HG02588 (cell line): Measurements from ENCODE around the gene PTGER3.

Experiments
- ATAC-seq: cut with Tn5 transposase; IDR thresholded peaks from one replicate; pipeline ENCODE4 v1.9.1; 2021; ENCODE audit warnings: mild to moderate bottlenecking, moderate library complexity; ENCODE audit not compliant: unreplicated experiment

The PTGER3 gene

GRCh38 chr1:71047635-71048607 is at the start of gene PTGER3:
PTGER3 (minus strand) TSS chr1:71047816; CDS start chr1:71047577, 239 bp downstream.
- ATAC-seq, result peak; percentile 36

GRCh38 chr1:71094913-71095312 is 47.3 kb upstream of the PTGER3 start:
- no peak for ATAC-seq

- no peak for ATAC-seq
These were observed 46.3 kb upstream of the PTGER3 start for GRCh38 chr1:71093938-71094337.

GRCh38 chr1:71089536-71090270 is 42.1 kb upstream of the PTGER3 start:
- no peak for ATAC-seq

DNA sequence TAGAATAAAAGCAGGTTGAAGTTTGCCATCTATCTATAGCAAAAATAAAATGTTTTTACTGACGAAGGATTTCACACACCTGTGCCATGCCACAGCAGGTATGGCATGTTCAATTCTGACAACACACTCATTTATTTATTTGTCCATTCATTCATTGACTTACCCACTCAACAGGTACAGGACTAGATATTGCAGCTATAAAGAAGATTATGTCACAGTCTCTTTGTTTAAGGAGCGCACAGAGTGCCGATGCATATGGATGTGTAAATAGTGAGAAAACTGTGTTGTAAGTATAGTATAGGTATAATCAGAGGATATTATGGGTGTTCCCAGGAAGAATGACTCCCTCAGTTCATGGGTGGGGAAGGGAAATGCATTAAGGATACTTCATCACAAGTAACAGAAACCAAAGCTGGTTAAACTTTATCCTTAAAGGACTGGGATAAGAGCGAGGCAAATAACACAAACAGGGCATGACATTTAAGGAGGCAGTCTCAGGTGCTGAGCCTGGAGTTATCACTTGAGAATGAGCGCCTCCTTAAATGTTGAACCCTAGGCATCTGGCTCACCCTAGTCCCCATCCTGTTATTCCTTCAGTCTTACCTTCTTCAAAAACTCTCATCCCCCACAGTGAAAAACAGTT is 41.1 kb upstream of the PTGER3 start:
- ATAC-seq, result no peak

- no peak for ATAC-seq
These were observed 40.1 kb upstream of the PTGER3 start for GRCh38 chr1:71087713-71088112.

DNA sequence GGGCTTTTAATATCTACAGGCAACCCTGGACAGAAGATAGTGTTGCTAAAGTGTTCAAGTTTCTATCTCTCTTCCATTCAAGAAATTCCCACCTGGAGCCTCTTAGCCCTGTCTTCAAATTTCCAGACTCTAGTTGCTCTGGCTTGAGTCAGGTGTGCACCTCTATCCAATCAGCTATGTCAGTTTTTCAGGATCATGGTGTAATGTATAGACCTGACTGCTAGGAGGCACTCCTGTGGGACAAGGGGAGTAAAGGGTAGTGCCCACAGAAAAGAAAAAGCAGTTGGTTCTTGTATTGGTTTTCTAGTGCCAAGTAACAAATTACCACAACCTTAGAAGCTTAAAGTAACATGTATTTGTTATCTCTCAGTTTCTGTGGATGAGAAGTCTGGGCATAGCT is 39.4 kb upstream of the PTGER3 start:
- ATAC-seq, result no peak

DNA sequence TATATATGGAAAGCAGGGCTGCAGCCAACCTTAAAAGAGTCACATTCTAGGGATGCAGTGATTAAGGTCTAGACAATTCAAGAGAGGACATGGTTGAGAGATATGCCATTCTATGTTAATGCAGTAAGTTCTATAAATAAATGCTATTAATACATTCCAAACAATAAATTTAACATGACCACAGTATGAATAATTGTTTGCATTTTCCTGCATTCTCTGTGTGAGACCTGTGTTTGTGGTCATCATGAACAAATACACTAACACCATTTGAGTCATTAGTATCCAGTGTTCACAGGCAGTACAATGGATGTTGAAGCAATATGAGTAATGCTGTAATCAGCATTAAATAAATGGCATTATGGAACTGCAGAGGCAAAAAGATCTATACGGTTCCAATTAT is 38.7 kb upstream of the PTGER3 start:
- no peak for ATAC-seq

GRCh38 chr1:71083271-71083670 is 35.7 kb upstream of the PTGER3 start:
- no peak for ATAC-seq

DNA sequence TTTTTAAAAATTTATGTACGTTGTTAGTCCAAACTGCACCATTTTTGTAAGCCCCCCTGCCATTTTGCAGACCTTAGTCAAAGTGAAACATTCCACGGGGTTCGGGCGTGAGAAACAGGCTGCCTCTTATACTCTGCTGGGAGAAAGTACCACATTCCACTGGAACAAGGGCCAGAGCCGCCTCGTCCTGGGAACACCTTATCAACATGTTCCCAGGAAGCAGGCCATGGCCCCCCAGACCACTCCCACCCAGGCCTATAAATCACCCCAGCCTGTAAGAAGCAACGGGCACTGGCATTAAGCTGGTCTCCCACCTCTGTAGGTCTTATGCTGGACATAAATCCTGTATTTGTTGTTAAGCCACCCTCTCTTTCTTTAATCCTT is 34.1 kb upstream of the PTGER3 start:
- ATAC-seq, result no peak

- ATAC-seq, result peak; percentile 100
These were observed 33.4 kb upstream of the PTGER3 start, which contains the start of gene ZRANB2 for GRCh38 chr1:71080739-71081696. ZRANB2 (minus strand) TSS chr1:71081035; CDS start chr1:71080995, 40 bp downstream.

GRCh38 chr1:71080230-71080738 is 32.7 kb upstream of the PTGER3 start:
- ATAC-seq, result peak; percentile 14

DNA sequence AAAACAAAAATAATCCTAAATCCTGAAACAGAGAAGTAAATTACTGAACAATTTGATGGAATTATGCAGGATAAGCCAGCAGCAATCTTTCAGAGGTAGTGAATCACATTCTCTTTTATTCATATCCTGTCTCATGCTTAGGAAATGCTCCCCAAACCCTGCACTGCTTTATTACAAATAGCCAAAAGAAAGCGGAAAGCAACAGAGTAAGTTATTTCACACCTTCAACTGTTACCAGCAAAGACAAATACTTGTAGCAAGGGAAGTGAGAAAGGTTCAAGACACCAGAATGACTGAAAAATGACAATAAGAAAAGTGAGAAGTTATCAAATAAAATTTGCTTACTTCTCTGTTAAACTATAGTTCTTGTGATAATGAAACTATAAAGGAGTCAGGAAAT is 27.1 kb upstream of the PTGER3 start:
- ATAC-seq, result no peak

GRCh38 chr1:71072273-71072672 is 24.7 kb upstream of the PTGER3 start:
- no peak for ATAC-seq

DNA sequence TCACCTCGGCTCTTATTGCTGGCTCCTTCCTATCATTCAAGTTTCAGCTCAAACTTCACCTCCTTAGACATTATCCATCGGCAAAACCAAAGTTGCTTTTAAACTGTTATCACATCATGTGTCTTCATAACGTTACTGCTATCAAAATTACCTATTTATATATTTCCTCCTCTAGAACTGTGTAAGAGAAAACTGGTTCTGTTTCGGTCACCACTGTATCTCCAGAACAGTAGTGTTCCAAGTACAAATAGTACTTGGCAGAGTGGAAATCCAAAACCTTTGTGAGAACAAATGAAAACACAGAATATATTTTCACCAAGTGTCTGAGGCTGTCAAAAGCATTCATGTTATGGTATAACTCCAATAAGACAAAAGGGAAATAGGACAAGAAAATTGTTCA is 24.1 kb upstream of the PTGER3 start:
- no peak for ATAC-seq

DNA sequence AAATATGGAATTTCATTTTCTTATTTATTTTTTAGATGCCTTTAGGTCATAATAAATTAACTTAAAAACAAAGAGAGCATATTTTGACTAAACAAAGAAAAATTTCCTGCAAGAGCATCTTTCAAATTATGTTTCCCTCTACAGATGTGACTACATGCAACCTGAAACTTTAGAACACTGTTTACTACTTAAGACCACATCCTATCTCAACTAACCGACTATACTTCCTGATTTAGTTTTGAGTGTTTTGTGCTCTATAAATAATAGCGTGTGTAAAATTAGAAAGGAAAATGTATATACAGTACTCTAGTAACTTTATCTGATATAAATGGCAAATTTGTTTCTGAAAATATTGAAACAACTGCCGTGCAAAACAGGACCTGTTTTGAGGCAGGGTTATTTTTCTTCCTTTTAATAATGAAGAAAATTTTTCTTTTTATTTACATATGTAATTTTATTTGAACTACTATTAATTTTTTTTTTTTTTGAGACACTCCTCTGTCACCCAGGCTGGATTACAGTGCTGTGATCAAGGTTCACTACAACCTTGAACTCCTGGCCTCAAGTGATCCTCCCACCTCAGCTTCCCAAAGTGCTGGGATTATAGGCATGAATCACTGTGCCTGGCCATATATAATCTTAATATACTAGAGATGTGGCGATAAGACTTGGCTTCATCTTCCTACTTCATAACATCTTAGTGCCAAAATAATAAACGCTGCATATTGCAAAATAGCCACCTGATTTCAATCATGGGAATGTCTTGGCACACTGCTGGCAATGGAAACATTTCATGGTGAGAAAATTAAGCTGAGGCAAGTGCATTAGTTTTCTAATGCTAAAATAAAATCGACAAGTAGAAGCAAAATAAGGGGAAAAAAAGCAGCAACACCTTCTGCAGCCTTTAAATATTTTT is 21.0 kb upstream of the PTGER3 start:
- ATAC-seq, result peak; percentile 75

DNA sequence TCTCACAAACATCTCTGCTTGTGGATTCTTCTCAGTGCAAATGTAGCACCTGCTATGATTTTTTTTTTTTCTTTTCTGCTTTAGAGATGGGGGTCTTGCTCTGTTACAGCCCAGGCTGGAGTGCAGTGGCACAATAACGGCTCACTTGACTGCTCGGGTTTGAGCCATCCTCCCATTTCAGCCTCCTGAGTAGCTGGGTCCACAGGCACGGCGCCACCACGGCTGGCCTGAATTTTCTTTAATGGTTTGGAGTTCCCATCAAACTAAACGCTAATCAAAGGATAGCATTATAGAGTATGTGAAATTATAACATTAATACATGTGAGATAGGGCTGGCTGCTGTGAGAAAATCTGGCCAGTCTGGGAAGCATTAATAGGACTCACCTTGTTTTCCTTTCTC is 7.2 kb upstream of the PTGER3 start:
- no peak for ATAC-seq

DNA sequence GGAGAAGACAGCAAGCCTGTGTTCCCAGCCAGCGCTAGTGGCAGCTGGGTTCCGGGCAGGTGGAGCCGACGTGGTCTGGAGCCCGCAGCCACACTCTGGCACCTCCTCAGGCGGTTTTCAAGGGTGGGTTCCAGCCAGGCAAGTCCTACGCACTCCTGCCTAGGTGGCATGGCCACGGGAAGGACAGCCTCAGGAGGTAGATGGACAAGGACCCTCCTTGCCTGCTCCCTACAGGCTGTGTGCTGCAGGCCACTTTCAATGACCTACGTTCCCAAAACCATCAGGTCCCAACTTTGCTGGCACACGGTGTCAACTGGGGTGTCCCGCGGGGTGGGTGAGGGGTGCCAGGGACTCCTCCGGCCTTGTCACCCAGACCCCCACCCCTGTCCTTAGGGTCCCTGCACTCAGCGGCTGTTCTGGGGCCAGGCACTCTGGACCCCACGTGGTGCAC is 6.7 kb upstream of the PTGER3 start:
- ATAC-seq, result no peak

DNA sequence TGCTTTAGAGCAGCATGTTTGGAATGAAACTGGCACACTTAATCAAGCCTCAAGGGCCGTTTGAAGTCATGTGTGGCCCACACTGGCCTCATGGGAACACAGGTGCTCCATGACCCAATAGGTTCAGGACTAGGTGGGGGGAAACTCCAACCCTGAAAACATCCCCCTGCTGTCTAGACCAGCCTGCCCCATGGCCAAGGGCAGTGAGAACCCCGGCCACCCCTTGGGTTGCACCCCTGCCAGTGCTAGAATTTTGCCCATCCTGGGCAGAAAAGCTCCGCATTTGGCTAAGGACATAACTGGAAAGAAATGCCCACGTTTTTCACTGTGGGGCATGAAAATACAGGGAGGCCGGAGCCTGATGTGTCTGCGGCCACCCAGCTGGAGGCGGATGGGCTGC is 6.1 kb upstream of the PTGER3 start:
- ATAC-seq, result no peak
